Stomach (tissue), 9 donors: Measurements from ENCODE around the gene VAV2. TPM values are rescaled to one million over a fixed set of nuclear protein-coding genes. Genes with fewer than 3 reads are reported as not detected.

Experiments
- DNase-seq, 2 donors: peaks; one replicate each; pipeline versions ENCODE4 v3.0.0 to v3.0.0-alpha.2; 2013 to 2019
- H3K27ac ChIP-seq, 5 donors: fragments of 200-600 bp in 4 of 5; sonication (generic) in 4 of 5; one replicate each; pipeline ENCODE4 v1.5.1; 2013 to 2019; ENCODE audit warnings: mild to moderate bottlenecking in 1 of 5, moderate library complexity in 1 of 5
- H3K27me3 ChIP-seq, 3 donors: fragments of 200-600 bp; sonication (generic); one replicate each; pipeline ENCODE4 v1.5.1; 2017 to 2019; ENCODE audit warnings: mixed run types in 1 of 3
- H3K36me3 ChIP-seq, 4 donors: fragments of 200-600 bp; sonication (generic); 1 replicate in 3 of 4; 2 replicates in 1 of 4; pipeline ENCODE4 v1.5.1; 2016 to 2019
- H3K4me1 ChIP-seq, 4 donors: fragments of 200-600 bp; sonication (generic); one replicate each; pipeline ENCODE4 v1.5.1; 2016 to 2019
- H3K4me3 ChIP-seq, 4 donors: fragments of 200-600 bp; sonication (generic) in 3 of 4; one replicate each; pipeline ENCODE4 v1.5.1; 2016 to 2019; ENCODE audit warnings: mild to moderate bottlenecking in 1 of 4
- H3K9me3 ChIP-seq, 4 donors: fragments of 200-600 bp; sonication (generic); one replicate each; pipeline ENCODE4 v1.5.1; 2016 to 2019
- CTCF ChIP-seq, 7 experiments: fragments of 450-650 bp in 4 of 7; fragments of 200-600 bp in 3 of 7; sonication (generic) in 3 of 7; IDR thresholded peaks; one replicate each; pipeline ENCODE4 v1.5.1; 2016 to 2019; ENCODE audit warnings: antibody characterized with exemption in 7 of 7, control low read depth in 2 of 7, mild to moderate bottlenecking in 1 of 7
- EP300 ChIP-seq: sonication (generic); formaldehyde crosslinking; IDR thresholded peaks from one replicate; pipeline ENCODE4 v1.6.1; 2017; ENCODE audit warnings: antibody characterized with exemption
- POLR2A ChIP-seq, 4 donors: fragments of 450-650 bp; IDR thresholded peaks; one replicate each; pipeline ENCODE4 v1.6.1; 2016; ENCODE audit warnings: antibody characterized with exemption in 4 of 4, control low read depth in 2 of 4, mild to moderate bottlenecking in 1 of 4, moderate library complexity in 1 of 4
- POLR2AphosphoS5 ChIP-seq, 3 donors: sonication (generic); formaldehyde crosslinking; IDR thresholded peaks; one replicate each; pipeline ENCODE4 v1.6.1; 2016; ENCODE audit warnings: antibody characterized with exemption in 3 of 3
- WGBS, 5 donors: extraction: QIAGEN DNeasy Blood & Tissue Kit in 3 of 5; methylation state at CpG; one replicate each; pipeline versions ENCODE4 v1.1.5 to v1.1.7; 2013 to 2018; 5-methylcytosine and 5-hydroxymethylcytosine counted together
- intact Hi-C: fragments of 100-400 bp; cut with DNase I; formaldehyde crosslinking; loops from one replicate; pipeline ENCODE4 v1.15.1; 2023; ENCODE audit warnings: low total_unique reads
- polyA plus RNA-seq, 3 donors: library from polyadenylated mRNA; stranded (reverse); fragments of 200-250 nt; gene quantifications; one replicate each; pipeline ENCODE4 v1.2.3, GENCODE V29; 2013
- total RNA-seq, 5 donors: library from RNA; depleted of rRNA; stranded (reverse); fragments of >200 nt; gene quantifications; one replicate each; pipeline versions ENCODE4 v1.1.0 to v1.2.3, GENCODE V29; 2014 to 2016
- donor health status: healthy with polysubstance abuse.
- donor health status: Bipolar disorder and iron deficiency.
- donor health status: healthy.

VAV2 gene
- total and polyA plus RNA-seq, 8 donors = 4.1 to 14.2 (median 7.0) TPM

GRCh38 chr9:133943781-133944745, 48.1 kb downstream of the VAV2 start:
- H3K27me3 ChIP-seq = no peaks in the 10 kb centered on the region
- no peak for TF ChIP-seq POLR2AphosphoS5 (IDR thresholded peaks at IDR 0.05)

GRCh38 chr9:133943036-133943780, 48.9 kb downstream of the VAV2 start:
- Histone ChIP-seq H3K27ac (no peak overlapping the region), H3K36me3 (peaks cover 0 to 12% (median 4%) of the 10 kb centered on the region in 4 donors), H3K27me3 (no peaks in the 10 kb centered on the region)

More at GRCh38 chr9:133943781-133944745, 48.1 kb downstream of the VAV2 start:
- DNase-seq = no peak
- no peaks in the 10 kb centered on the region for H3K9me3 ChIP-seq
- H3K4me1 ChIP-seq = no peaks in the 10 kb centered on the region
- no peak overlapping the region for H3K4me3 ChIP-seq
- peaks cover 0 to 5% (median 0%) of the 10 kb centered on the region in 4 donors for H3K36me3 ChIP-seq
- intact Hi-C loops = no loop called here
- 77 to 87% (median 82%) methylated on average over 24 to 30 of the region's 30 CpGs for WGBS, 5 donors
- no peak overlapping the region for H3K27ac ChIP-seq

GRCh38 chr9:133942206-133942975, 49.7 kb downstream of the VAV2 start:
- Histone ChIP-seq H3K27me3 (no peaks in the 10 kb centered on the region), H3K4me1 (no peaks in the 10 kb centered on the region), H3K27ac (no peak overlapping the region), H3K4me3 (no peak overlapping the region), H3K9me3 (no peaks in the 10 kb centered on the region), H3K36me3 (peaks cover 0 to 20% (median 11%) of the 10 kb centered on the region in 4 donors)
- TF ChIP-seq EP300 (no peak), POLR2AphosphoS5 (IDR thresholded peaks at IDR 0.05) (no peak), POLR2A (IDR thresholded peaks at IDR 0.05) (no peak), CTCF (IDR thresholded peaks at IDR 0.05) (no peak)
- no peak for DNase-seq
- intact Hi-C loops = no loop called here
- 90 to 95% (median 92%) methylated on average over 27 of the region's 27 CpGs for WGBS, 5 donors

More at GRCh38 chr9:133943036-133943780, 48.9 kb downstream of the VAV2 start:
- no peaks in the 10 kb centered on the region for H3K9me3 ChIP-seq
- intact Hi-C loops = no loop called here
- H3K4me3 ChIP-seq = no peak overlapping the region
- DNase-seq = no peak
- 81 to 95% (median 92%) methylated on average over 9 to 17 of the region's 17 CpGs for WGBS, 5 donors
- no peak for TF ChIP-seq POLR2AphosphoS5 (IDR thresholded peaks at IDR 0.05)
- no peak for TF ChIP-seq CTCF (IDR thresholded peaks at IDR 0.05)
- no peak for TF ChIP-seq EP300
- TF ChIP-seq POLR2A (IDR thresholded peaks at IDR 0.05) = no peak
- no peaks in the 10 kb centered on the region for H3K4me1 ChIP-seq

GRCh38 chr9:133939845-133940244, 52.3 kb downstream of the VAV2 start:
- TF ChIP-seq POLR2A (IDR thresholded peaks at IDR 0.05) = no peak
- TF ChIP-seq CTCF (IDR thresholded peaks at IDR 0.05) = no peak
- TF ChIP-seq POLR2AphosphoS5 (IDR thresholded peaks at IDR 0.05) = no peak
- TF ChIP-seq EP300 = no peak
- peaks cover 0 to 19% (median 13%) of the 10 kb centered on the region in 4 donors for H3K36me3 ChIP-seq
- DNase-seq = no peak
- peaks cover 10 to 20% (median 13%) of the 10 kb centered on the region in 4 donors for H3K4me1 ChIP-seq
- no peaks in the 10 kb centered on the region for H3K9me3 ChIP-seq
- H3K27me3 ChIP-seq = no peaks in the 10 kb centered on the region
- WGBS, 5 donors = 87 to 97% (median 91%) methylated on average over 7 to 12 of the region's 12 CpGs
- intact Hi-C loops = no loop called here
- H3K27ac ChIP-seq = no peak overlapping the region
- H3K4me3 ChIP-seq = no peak overlapping the region
